Stimulated activated CD8-positive, alpha-beta memory T cell treated with anti-CD3 and anti-CD28 coated beads, Interleukin-7, amount 100 ng/mL, for 4 hours (primary cell): Measurements from ENCODE around the gene AGRP.
A peak's percentile ranks its signal among the peaks of the same experiment; 100 is the strongest.
"Not testable (repeated sequence)": the region's sequence is repeated elsewhere in the genome, so short reads cannot be mapped to it uniquely, and the experiment has no call there.

Source experiments
- DNase-seq, 2 donors: peaks; one replicate each; pipeline ENCODE4 v3.0.0-alpha.2; 2020; ENCODE audit warnings: low read depth in 2 of 2

AGRP gene, protein sequence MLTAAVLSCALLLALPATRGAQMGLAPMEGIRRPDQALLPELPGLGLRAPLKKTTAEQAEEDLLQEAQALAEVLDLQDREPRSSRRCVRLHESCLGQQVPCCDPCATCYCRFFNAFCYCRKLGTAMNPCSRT

GRCh38 chr16:67483150-67483549, at the start of gene AGRP:
TSS of gene AGRP (minus strand) at chr16:67483547. CDS start at chr16:67483398, 149 bp downstream.
- no peak for DNase-seq

DNA sequence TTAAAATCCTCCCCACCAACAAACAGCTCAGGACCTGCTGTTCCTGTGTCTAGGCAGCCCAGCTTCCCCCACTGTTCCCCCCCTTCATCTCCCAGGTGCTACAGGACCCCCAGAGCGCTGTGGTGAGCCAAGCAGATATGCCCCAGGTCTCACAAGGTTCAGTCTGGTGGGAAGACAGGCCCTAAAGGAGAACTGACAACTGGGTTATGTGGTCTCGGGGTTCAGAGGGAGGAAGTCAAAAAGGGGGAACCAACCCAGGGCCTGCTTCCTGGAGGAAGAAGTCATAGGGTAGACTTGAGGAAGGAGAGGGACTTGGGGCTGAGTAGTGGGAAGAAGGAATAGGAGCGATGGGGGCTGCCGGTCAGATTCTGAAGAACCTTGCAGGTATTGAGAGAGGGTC, 47.9 kb upstream of the AGRP start:
- no peak for DNase-seq

DNA sequence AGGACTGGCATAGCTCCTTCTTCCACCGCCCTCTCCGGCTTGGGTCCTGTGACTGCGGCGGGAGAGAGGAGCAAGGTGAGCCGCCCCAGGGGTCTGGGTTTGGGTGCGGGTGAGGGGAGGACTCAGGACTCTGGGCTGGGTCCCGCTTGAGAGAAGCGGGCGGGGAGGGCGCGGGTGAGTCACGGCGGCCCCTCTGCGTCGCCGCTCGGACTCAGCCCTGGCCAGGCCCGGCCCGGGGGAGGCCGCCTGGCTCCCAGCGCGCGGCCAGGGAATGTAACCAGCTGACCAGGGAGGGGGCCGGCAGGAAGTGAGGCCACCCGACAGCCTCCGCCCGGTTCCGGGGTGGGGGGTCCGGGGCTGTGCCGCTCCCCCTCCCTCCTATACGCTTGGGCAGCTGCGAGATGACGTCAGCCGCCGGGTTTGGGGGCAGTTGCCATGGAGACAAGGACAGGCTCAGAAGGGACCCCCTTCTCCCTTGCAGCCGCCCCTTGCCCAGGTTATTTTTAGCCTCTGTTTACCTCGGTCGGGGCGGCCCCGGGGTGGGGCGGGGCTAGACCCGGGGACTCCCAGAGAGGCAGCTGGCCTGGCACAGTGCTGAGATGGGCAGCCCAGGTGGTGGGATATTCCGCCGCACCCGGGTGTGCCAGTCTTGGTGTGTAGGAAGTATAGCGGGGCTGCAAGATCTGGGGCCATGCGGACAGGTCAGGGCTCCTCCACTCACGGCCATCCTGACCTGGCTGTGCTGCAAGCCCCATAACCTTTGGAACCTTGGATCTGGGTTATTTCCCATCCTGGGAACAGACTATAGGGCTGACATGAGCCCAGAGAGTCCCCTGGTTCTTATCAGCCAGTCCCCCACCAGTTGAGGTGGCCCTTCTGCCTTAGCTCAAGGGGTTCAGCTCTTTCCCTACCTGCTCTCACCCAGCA, 46.9 kb upstream of the AGRP start:
- peak in 1 of 2 donors; percentile 33 for DNase-seq

GRCh38 chr16:67529582-67530012, 46.2 kb upstream of the AGRP start:
- no peak for DNase-seq

DNA sequence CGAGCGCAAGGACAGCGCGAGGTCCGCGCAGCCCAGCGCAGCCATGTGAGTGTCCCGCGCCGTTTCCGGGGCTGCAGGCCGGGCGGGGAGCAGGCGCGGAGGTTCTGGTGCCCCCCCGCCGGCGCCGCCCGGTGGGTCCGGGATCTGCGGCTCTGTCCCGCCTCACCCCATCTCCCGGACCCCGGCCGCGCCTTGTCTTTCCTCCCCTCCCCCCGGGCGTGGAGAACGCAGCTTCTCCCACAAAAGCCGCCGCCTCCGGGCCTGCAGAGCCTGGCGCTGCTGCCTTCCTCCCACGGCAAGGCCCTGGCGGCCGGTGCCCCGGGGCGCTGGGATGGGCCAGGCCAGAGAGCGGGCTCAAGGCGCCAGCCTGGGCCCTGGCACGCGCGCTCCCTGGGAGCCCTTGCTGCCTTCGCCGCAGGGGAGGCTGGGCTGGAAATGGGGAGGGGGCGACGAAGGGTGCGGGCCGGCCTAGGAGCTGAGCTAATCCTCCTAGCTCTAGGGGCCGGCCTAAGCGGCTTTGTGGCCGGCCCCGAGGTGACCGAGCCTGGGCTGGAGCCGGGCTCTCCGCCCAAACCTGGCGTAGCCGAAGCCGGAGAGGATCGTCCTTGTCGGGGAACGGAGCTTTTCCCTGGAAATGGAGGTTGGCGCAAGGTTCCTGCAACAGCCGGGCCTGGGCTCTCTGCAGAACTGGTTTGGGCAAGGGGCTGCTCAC, 45.7 kb upstream of the AGRP start:
- DNase-seq, result no peak

DNA sequence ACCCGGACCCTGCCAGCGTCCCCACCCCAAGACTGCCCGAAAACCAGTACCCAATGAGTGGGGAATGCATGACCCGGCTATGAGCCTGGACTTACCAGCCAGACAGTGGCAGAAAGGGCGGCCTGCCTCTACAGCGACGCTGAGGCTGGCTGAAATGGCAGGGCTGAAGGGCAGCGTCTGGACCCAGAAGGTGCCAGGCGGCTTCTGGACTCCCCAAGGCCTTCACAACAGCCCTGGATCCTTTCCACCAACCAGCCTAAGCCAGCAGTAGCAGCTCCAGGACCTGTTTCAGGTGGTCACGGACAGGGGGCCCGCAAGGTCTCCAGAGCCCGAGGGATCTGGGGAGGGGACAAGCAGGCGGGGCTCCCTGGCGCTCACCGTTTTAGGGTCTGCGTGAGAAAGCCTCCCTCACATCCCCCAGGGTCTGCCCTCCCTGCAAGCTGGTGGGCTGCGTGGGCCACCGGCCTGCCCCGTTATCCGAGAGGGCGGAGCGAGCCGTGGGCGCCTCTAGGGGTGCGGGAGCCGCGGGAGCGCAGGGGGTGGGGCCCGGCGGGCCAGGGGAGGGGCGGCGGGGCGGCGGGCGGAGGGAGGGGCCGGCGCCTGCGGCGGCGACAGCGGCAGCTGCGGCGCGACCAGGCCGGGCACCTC, 45.0 kb upstream of the AGRP start, which contains the start of gene RIPOR1:
Gene RIPOR1, plus strand, starts transcription at position 608 of the 648 bp plus-strand sequence. CDS start 9,618 bp downstream, outside the sequence.
- DNase-seq, result peak in 1 of 2 donors; percentile 47

GRCh38 chr16:67526149-67526791, 42.9 kb upstream of the AGRP start:
- DNase-seq, result no peak

DNA sequence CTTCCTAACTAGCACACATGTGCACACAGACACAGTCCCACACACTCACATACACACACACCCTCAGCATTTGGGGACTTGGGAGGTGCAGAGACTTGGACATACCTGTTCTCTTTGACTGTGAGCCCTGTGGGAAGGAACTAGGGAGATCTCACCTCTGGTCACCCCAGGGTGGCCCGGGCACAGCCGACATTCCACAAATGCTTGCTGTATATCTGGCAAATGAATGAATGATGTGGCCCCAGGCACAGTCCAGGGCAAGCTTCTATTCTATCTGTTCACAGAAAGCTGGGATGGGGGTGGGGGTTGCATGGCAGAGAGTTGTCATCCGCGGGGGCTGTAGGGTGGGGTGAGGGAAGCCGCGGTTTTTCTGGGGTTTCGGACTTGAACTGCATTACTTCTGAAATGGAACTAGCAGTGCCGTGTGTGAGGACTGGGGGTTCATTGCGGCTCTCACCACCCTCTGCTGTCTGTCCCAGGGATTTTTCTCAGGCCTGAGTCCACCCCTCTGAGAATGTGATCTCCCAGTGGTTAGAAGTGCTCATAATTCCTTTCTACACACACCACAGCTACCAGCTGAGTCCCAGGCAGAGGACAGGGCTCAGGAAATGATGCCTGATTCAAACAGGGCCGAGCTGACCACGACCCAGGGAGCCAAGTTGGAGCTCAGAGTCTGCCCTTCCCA, 42.0 kb upstream of the AGRP start:
- DNase-seq, result no peak

- DNase-seq, result peak; percentile 89 to 96
These were observed 37.9 kb upstream of the AGRP start for GRCh38 chr16:67521095-67521804.

DNA sequence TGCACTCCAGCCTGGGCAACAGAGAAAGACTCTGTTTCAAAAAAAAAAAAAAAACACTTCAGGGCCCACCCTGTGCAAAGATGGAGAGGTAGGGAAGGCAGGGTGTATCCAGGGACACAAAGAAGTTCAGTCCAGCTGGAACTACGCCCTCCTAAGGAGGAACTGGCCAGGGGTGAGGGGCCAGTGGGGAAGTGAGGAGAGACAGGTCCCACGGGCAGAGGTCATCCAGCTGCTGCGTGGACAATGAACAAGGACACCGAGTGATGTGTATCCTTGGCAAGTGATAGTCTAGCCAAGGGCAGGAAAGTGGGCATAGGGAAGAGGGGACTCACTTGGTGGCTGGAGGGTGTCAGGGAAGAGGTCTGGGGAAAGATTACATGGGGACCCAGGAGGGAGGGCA, 35.9 kb upstream of the AGRP start:
- no peak for DNase-seq

DNA sequence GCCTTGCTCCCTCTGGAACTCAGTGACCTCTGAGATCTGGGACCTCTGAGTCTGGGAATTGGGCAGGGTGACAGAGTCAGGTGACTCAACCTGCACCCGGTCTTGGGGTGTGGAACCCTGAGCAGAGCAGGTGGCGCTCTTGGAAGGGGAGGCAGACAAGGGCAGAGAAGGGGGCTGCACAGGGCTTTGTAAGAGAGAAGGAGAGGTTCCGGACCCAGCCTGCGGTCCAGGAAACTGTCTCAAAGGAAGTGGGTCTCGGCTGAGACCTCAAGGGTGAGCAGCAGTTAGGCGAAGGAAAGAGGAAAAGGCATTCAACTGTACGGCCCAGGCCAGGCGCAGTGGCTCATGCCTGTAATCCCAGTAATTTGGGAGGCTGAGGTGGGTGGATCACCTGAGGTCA, 35.3 kb upstream of the AGRP start:
- no peak for DNase-seq

- DNase-seq, result no peak
These were observed 34.5 kb upstream of the AGRP start for GRCh38 chr16:67517661-67518423.

DNA sequence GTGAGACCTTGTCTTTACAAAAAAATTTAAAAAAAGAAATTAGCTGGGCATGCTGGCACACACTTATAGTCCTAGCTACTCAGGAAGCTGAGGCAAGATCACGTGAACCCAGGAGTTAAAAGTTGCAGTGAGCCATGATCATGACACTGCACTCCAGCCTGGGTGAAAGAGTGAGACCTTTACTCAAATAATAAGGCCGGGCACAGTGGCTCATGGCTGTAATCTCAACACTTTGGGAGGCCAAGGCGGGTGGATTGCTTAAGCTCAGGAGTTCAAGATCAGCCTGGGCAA, 33.8 kb upstream of the AGRP start:
- DNase-seq, result no peak

DNA sequence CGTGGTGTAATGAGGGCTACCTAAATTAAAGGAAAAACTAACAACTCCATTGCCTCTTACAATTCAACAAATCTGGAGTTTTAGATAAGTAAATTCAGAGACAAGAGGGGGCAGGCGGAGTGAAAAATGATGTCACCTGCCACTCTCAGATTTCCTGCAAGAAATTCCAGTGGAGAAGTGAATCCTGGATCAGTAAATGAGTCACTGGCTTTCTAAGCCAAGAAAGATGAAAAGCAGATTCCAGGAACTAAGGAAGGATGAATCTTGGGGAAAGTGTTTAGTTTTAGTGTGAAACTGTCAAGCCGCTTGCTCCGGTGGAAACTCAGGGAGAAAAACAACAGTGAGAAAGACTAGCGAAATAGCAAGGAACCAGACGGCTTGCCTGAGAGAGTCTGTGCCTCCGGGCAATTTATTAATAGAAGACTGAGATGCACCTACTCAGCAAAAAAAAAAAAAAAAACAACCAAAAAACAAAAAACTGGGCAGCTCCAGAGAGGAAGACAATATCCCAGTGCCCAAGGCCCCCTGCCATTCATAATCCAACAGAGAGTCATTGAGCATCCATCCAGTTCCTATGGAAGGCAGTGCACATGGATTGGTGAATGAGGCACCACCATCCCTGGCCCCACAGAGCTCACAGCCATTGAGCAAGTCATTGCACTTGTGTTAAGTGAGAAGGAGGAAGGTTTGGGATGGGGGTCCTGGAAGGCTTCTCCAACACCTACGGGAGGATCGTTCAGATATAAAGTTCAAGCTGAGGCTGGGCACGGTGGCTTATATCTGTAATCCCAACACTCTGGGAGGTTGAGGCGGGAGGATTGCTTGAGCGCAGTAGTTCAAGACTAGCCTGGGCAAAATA, 33.2 kb upstream of the AGRP start:
- no peak for DNase-seq

DNA sequence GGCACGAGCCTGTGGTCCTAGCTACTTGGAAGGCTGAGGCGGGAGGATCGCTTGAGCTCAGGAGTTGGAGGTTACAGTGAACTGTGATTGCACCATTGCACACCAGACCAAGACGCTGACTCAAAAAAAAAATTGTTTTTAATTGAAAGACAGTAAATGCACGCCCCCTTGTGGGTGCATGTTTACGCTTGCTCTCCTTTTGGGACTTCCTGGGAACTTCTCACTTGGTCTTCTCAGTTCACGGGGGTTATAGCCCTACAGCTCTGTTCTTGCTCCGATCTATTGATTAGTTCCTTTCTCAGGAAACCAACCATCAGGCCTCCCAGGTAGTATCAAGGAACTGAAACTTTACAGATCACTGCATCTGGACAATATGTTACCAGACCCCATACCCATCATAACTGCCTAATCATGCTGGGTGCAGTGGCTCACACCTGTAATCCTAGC, 31.1 kb upstream of the AGRP start:
- DNase-seq, result peak; percentile 60 to 74

GRCh38 chr16:67513892-67514291, 30.5 kb upstream of the AGRP start:
- DNase-seq, result not testable (repeated sequence)

DNA sequence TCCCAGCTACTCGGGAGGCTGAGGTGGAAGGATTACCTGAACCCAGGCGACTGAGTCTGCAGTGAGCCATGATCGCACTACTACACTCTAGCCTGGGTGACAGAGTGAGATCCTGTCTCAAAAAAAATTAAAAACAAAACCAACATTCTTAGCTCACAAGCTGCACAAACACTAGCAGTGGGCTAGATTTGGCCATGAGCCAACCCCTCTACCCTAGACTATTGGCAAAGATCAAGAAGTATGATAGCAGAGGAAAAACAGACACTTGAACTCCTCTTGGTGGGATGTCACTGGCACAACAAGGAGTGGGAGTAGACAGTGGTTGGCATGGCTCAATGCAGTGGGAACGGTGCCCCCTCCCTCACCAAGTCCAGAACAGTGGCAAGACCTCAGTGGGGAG, 25.7 kb upstream of the AGRP start:
- DNase-seq, result no peak

DNA sequence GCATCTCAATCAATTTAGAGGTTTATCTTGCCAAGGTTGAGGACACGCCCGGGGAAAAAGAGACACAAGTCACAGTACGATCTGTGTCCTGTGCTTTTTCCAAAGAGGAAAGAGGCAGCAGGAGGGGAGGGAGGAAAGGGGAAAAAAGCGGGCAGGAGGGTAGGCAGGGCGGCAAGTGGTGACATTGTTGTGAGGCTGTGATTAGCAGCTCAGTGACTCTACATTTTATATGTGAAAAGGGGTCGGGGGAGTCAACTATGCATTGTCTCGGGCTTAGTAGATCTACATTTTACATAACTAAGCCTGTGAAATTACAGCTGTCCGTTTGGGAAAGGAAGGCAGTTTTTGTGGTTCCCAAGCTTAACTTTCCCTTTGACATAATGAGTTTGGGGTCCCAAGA, 23.1 kb upstream of the AGRP start:
- no peak for DNase-seq
